MV-4-11 (cell line): ENCODE data around the gene APOL6.
A peak's percentile ranks its signal among the peaks of the same experiment; 100 is the strongest.
"Not testable (repeated sequence)": the region's sequence is repeated elsewhere in the genome, so short reads cannot be mapped to it uniquely, and the experiment has no call there.

Experiments
- DNase-seq: peaks from one replicate; lab custom pipeline; 2025; lab: John Stamatoyannopoulos, UW

Gene APOL6

DNA sequence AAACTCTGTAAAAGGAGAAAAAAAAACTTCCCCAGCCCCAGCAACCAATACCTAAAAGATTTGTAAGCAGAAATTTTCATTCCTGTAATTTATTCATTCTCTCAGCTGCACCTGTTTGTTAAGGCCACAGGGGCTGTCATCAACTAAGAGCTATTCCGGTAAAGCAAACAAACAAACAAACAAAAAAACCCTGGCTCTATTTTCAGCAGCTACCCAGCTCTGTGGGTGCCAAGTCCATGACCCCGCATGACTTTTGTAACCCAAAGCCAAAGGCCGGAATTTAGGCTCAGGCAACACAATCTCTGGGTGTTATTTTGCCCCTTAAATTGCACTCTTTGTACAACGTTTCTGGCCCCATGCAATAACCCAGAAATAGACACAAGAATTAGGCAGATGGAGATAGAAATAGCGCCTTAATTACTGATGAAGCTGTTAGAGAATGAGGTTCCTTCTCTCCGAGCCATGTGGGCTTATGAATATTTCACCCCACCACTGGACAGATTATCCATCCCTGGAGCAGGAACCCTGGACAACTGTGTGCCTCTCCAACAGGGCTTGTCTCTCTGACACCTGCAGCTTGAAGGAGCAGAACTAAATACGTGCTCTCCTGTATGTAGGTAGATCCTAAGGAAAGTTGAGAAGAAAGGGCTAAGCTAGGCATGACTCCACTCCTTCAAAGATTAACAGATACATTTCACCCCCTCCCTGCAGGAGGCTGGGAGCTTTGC lies 29.4 kb downstream of the APOL6 start:
- no peak for DNase-seq

DNA sequence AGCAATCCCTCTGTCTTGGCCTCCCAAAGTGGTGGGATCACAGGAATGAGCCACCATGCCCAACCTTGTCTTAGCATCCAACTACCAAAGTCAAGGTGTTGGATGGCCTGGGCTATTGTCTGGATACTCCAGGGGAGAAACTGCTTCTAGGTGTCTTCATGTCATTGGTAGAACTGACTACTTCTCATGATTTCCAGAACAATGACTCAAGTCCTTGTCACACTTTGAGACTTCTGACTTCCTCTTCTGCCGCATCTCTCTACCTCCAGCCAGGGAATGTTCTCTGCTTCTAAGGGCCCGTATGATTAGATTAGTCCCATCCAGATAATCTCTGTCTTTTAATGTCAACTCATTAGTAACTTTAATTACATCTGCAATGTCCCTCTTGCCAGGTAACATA lies 30.6 kb downstream of the APOL6 start:
- DNase-seq: peak; percentile 18

DNA sequence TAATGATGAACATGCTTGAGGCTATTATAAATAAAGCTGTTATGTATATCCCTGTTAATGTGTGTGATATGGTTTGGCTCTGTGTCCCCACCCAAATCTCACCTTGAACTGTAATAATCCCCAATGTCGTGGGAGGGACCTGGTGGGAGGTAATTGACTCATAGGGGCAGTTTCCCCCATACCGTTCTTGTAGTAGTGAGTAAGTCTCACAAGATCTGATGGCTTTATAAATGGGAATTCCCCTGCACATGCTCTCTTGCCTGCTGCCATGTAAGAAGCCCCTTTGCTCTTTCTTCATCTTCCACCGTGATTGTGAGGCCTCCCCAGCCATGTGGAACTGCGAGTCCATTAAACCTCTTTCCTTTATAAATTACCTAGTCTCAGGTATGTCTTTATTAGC lies 31.2 kb downstream of the APOL6 start:
- DNase-seq: not testable (repeated sequence)

DNA sequence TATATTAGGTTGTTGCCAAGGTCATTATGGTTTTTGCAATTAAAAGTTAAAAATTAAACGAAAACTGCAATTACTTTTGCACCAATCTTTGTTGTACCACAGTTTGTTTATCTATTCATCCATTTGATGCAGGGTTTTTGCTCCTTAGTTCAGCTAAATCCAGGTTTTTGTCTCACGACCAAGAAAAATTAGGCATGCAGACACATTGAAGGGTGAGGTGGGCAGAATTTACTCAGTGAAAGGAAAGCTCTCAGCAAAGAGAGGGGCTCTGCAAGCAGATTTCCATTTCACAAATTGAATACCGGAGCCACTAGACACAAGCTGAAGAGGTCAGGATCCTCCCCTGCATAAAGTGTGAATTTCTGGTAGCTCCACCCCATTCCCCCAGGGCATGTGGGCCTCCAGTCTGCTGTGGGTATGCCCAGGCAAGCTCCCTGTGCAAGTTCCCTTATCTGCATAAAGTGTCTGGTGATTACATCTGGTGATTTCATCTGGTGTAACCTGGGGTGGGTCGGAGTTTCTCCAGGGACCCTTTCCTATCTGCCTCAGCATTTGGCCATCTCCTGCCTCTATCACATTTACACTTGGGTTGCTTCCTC lies 33.3 kb downstream of the APOL6 start:
- DNase-seq: no peak

DNA sequence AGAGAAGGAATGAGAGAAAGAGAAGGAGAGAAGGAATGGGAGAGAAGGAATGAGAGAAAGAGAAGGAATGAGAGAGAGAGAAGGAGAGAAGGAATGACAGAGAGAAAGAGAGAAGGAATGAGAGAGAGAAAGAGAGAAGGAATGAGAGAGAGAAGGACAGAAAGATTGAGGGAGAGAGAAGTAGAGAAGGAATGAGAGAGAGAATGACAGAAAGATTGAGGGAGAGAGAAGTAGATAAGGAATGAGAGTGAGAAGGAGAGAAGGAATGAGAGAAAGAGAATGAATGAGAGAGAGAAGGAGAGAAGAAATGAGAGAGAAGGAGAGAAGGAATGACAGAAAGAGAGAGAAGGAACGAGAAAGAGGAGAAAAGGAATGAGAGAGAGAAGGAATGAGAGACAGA lies 35.3 kb downstream of the APOL6 start:
- no peak for DNase-seq

DNA sequence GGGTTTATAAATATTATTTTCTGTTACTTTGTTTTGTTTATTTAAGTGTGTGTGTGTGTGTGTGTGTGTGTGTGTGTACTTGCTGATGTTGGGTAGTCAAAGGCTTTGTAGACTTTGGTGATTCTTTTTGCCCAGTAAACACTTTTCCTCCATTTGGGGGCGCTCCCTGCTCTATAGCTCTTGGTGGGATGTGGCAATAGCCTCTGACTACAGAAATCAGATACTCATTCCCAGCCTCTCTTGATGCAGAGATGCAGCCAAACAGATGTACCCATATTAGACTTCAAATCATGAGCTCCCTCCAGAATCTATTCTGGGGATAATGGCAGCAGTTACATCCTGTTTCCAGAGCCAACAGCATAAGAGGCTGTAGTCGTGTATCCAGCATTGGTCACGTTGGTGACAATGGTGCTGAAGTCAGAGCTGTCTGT lies 36.0 kb downstream of the APOL6 start:
- no peak for DNase-seq

DNA sequence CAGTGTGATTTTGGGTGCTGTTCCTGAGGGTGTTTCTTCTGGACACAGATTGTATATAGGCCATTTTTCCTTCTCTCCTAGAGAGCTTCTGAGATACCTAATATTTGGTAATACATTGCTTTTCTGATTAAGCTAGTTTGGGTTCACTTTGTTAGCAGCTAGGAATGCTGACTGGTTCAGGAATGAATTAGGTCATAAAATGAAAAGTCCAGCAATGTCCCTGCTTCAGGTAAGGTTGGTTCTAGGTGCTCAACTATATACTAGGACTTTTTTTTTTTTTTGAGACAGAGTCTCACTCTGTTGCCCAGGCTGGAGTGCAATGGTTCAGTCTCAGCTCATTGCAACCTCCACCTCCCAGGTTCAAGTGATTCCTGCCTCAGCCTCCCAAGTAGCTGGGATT lies 36.5 kb downstream of the APOL6 start:
- DNase-seq: no peak

DNA sequence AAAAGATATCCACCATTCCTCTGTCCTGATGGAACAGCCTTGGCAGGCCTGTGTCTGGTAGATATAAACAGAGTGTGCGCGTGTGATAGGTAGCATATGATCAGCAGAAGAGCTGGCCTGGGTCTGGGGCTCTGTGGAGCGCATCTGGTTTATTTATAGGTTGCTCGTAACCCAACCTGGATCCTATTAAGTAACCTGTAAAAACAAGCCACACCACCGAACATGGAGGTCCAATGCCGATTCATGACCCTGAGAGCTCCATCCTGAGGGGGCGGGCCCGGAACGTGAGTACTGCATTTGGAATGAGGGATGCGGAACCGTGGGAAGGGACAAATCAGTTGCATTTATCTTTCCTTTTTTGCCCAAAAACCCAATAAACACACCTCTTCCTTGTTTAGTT lies 37.5 kb downstream of the APOL6 start:
- DNase-seq: no peak

DNA sequence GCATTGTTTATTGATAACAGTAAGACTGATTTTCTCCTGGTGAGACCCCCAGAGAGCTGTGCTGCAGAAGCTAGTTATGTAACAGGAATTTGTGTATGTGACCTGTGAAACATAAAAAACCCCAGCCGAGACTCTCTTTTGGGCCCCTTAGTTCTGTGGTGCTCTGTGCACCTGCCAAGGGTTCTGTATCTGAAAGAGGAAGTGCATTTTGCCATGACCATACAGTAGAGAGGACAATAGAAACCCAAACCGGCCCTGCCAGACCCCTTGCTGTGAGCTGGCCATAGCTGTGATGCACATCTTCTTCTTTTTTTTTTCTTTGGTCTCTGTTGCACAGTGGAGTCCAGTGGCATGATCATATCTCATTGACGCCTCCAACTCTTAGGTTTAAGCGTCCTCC lies 38.1 kb downstream of the APOL6 start:
- DNase-seq: peak; percentile 30

DNA sequence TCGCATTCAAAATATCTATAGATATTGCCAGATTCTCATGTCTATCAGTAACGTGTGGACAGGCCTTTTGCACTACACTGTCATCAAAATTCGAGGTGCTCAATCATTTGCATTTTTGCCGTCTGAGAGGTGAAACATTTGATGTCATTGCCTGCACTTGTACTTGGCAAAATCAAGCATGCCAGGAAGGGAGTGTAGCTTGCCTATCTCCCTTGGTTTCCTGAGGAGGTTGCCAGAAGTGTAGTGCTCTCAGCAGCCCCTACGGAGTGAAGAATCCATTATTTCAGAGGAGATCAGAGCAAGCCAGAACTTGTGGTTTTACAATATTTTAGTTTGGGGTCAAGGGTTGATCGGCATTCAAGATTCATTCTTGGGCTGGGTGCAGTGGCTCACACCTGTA lies 39.2 kb downstream of the APOL6 start:
- DNase-seq: no peak

DNA sequence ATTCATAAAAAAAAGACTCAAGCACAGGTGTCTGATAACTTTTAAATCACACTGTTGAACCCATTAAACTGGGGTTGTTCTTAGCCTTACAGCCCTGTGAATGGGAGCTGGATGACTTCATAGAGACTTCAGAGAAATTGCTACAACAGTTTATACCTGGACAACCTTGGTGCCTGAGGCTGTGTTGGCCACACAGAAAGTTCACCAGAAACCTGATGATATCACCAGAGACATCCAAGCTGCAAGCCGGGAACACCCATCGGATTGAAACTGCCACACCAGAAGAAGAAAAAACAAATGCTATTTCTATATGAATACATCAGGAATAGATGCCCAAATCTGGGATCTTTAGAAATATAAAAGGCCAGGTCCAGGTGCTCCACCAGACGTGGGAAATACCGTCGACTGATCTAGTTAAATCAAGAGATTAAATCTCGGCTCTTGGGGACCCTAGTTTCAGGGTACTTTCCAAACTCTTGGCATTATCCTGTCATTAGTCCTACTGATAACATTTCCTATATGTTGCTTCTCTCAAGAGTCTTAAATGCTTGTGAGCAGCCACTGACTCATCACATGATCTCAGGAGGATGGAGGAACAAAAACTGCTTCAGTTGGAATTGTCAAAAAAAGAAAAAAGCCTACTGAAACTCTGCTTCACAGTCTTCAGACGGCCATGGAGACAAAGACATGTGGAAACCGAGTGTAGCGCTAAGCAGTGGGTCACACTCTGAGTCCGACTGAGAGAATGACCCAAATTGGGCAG lies 40.8 kb downstream of the APOL6 start:
- DNase-seq: peak; percentile 12

DNA sequence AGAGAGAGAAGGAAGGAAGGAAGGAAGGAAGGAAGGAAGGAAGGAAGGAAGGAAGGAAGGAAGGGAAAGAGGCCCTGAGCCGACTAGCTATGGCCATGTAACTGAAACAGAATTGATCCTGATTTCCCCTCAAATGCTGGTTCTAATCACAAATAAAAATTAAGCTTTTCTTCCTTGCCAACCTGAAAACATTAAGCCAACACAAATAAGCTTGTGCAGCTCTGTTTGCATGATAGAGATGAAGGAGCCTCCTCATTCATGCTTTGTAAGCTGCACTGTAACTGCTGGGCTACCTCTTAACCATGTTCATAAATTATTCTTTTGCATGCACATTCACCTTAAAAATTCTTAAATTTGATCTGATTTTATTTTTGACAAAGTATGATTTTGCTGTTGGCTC lies 41.8 kb downstream of the APOL6 start:
- DNase-seq: no peak

DNA sequence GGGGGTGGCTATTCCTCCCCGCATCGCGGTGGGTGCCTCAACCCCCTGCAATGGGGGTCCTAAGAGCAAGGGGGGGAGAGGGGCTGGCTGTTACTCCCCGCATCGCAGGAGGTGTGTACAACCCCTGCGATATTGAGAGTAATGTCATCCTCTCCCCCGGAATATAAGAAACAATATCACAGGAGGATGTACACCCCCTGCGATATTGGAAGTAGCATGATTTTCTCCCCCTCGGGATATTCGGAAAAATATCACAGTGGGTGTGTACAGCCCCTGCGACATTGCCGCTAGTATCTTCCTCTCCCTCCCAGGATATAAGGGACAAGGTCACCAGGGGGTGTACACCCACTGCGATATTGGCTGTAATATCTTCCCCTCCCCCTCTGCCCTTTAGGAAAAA lies 47.0 kb downstream of the APOL6 start:
- no peak for DNase-seq

DNA sequence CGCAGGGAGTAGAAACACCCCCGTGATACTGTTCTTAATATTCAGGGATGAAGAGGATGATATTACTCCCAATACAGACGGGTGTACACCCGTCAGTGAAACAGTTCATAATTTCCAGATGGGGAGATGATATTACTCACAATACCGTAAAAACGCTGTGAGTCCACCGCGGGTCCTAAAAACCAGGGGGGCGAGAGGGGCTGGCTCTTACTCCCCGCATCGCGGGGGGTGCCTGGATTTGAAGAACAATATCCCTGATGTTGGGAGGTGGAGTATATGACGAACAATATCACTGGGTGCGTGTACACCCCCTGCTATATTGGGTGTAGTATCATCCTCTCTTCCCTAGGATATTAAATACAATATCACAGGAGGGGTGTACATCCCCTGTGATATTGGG lies 48.9 kb downstream of the APOL6 start:
- no peak for DNase-seq

DNA sequence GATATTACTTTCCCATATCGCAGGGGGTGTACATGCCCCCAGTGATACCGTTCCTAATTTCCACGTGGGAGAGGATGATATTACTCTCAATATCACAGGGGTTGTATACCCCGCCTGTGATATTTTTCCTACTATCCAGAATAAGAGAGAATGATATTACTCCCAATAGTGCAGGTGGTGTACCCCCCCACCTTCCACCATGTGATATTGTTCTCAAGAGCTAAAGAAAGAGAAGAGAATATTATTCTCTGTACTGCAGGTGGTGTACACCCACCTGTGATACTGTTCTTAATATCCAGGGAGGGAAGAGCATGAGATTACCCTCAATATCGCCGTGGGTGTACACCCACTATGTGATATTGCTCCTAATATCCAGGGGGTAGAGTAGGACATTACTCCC lies 51.6 kb downstream of the APOL6 start:
- DNase-seq: not testable (repeated sequence)

DNA sequence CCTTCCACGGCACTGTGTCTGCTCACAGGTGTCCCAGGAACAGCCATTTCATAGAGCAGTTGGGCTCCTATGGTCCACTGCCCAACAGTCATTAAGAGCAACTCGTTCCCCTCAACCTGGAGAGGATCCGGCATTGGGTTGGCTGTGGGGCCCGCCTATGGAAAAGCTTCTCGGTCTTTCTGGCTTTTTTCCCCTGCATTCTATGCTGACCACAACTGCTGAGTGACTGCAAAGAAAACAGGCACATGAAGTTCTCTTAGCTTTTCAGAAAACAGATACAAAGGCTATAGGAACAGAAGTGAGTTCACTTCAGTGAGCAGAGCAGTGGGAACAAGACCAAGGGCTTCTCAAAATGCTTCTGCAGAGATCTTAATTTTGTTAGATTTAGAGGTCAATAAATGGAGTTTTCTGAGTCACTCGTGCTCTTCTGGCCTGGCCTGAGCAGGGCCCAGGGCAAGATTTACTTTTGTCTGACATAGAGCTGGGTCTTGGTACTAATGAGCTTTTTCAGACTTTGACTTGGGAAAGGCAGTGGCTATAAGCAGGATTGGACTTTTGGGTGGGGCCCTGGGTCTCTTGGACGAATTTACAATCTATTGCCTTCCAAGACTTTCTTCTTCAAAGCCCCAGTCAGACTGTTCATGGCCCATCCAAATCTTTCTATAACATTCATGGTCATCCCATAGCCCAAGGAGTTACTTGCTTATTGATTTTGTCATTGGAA lies 55.8 kb downstream of the APOL6 start:
- DNase-seq: no peak

DNA sequence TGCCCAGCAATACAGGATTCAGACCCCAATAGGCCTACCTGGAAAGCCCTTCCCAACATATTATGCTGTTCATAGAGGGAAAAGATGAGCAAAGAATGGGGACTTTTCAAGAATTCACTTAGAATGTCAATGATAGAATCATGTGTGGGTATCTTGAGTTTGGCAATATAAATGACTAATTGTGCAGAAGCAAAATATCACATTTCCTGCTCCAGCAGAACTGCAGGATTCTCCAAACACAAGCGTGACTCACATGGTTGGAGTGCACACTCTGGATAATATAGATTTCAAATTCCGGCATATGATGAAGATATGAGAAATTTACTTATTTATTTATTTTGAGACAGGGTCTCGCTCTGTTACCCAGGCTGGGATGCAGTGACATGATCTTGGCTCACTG lies 56.9 kb downstream of the APOL6 start:
- no peak for DNase-seq

DNA sequence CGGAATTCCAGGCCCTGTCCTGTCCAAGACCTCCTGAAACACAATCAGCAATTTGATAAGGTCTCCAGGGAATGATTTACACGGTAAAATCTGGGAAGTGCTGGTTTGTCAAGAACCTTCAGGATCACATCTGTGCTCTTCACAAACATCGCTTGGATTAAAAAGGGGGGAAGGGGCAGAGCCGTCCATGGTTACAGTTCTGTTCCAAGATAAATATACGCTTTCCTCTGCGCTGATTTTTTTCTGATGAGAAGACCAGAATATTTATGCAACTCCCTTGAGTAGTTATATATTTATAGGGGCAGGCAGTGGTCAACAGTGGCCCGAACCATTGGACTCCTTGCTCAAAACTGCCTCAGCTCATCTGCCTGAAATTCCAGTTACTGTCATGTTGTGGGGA lies 60.2 kb downstream of the APOL6 start:
- DNase-seq: no peak

DNA sequence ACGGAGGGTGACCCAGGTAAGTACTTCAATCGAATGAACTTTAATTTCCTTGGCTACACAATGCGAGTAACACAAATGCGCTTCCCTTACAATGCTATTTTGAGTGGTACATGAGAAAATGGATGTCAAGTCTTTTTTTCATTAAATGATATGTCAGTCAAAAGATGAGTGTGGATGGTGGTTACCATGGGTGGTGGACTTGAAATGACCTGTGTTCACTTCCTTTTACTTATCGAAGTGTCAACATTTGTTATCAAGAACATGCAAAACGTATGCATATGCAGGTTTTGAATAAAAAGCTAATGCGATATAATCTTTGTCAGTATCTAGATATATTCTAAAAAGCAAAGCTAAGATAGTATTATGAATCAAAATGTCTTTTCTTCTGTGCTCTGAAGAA lies 60.7 kb downstream of the APOL6 start:
- no peak for DNase-seq

DNA sequence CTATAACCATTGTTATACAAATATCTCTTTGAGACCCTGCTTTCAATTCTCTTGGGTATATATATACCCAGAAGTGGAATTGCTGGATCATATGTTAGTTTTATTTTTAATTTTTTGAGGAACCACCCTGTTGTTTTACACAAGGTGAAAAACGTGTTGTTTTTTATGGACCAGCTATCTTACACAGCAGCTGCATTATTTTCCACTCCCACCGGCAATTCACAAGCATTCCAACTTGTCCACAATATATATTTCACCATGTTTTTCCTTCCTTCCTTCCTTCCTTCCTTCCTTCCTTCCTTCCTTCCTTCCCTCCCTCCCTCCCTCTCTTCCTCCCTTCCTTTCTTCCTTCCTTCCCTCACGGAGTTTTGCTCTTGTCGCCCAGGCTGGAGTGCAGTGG lies 63.1 kb downstream of the APOL6 start:
- no peak for DNase-seq

DNA sequence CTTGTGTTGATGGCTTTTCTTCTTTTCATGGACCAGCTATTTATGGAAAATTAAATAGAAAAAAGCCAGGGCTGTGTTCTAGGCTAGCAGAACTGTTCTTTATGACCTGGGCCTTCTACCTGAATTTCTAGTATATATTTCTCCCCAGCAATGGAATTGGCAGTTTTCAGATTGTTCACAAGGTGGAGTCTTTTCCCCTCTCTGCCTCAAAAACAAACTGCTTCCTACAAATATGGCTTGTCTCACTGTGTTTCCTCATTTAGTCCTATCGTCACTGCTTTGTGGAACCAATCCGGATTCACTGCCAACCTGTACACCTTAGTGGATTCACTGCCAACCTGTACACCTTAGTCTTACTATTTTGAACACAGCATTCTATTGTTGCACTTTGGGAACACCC lies 64.4 kb downstream of the APOL6 start:
- DNase-seq: no peak

DNA sequence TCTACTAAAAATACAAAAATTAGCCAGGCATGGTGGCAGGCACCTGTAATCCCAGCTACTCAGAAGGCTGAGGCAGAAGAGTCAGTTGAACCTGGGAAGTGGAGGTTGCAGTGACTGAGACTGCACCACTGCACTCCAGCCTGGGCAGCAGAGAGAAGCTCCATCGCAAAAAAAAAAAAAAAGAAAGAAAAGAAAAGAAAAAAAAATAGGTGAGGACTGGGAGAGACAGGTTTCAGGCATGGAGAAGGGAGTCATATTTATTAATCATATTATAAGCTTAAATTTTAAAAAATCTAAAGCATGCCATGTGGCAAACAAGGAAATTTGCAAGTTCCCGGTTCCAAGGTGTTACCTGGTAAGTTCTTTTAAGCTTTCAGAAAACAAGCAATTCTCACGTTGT lies 69.3 kb downstream of the APOL6 start, which contains the start of gene APOL5:
Gene APOL5 (plus strand): TSS at position 301 of the 400 bp plus-strand sequence. CDS start 0 bp downstream, at position 301.
- no peak for DNase-seq
